HEK293T (cell line): ENCODE measurements around the gene DYRK1B.
"Not testable (repeated sequence)": the region's sequence is repeated elsewhere in the genome, so short reads cannot be mapped to it uniquely, and the experiment has no call there.

Experiments used
- CTCF ChIA-PET: fragments of 350-600 bp; formaldehyde crosslinking; extraction: SDS; loops from one replicate; lab custom pipeline; 2021; ENCODE audit warnings: antibody characterized with exemption, inconsistent platforms; lab: Yijun Ruan, JAX
- POLR2A ChIA-PET: fragments of 350-600 bp; formaldehyde crosslinking; extraction: SDS; loops from one replicate; lab custom pipeline; 2020; ENCODE audit warnings: antibody characterized with exemption, inconsistent platforms; lab: Yijun Ruan, JAX
- DNase-seq: peaks from one replicate; pipeline ENCODE4 v3.0.0; 2012; ENCODE audit warnings: mixed read lengths; ENCODE audit errors: extremely low spot score
- ARNT ChIP-seq: fragments of 450-650 bp; IDR thresholded peaks from 2 replicates; pipeline ENCODE4 v1.6.1; 2017; ENCODE audit warnings: mild to moderate bottlenecking
- BHLHE40 ChIP-seq: fragments of 450-650 bp; IDR thresholded peaks from 2 replicates; pipeline ENCODE4 v1.6.1; 2016; ENCODE audit warnings: mild to moderate bottlenecking, moderate library complexity, borderline replicate concordance
- CTBP1 ChIP-seq: fragments of 450-650 bp; IDR thresholded peaks from 2 replicates; pipeline ENCODE4 v1.6.1; 2016; ENCODE audit warnings: borderline replicate concordance
- ELF4 ChIP-seq: fragments of 450-650 bp; IDR thresholded peaks from 2 replicates; pipeline ENCODE4 v1.6.1; 2017; ENCODE audit warnings: antibody characterized with exemption
- FOXA1 ChIP-seq: fragments of 450-650 bp; IDR thresholded peaks from 2 replicates; pipeline ENCODE4 v1.6.1; 2016; ENCODE audit warnings: mild to moderate bottlenecking
- FOXK2 ChIP-seq: fragments of 450-650 bp; IDR thresholded peaks from 2 replicates; pipeline ENCODE4 v1.6.1; 2016; ENCODE audit warnings: mild to moderate bottlenecking
- FOXM1 ChIP-seq: fragments of 450-650 bp; IDR thresholded peaks from 2 replicates; pipeline ENCODE4 v1.6.1; 2017; ENCODE audit warnings: mild to moderate bottlenecking, borderline replicate concordance
- HDGF ChIP-seq: fragments of 450-650 bp; IDR thresholded peaks from 2 replicates; pipeline ENCODE4 v1.6.1; 2017; ENCODE audit warnings: antibody characterized with exemption, borderline replicate concordance
- L3MBTL2 ChIP-seq: fragments of 450-650 bp; conservative IDR thresholded peaks from 2 replicates; pipeline ENCODE4 v1.6.1; 2016; ENCODE audit warnings: mild to moderate bottlenecking
- LEF1 ChIP-seq: fragments of 450-650 bp; IDR thresholded peaks from 2 replicates; pipeline ENCODE4 v1.6.1; 2017; ENCODE audit warnings: mild to moderate bottlenecking, borderline replicate concordance
- NFRKB ChIP-seq: fragments of 450-650 bp; IDR thresholded peaks from 2 replicates; pipeline ENCODE4 v1.6.1; 2016; ENCODE audit warnings: mild to moderate bottlenecking, moderate library complexity
- SP1 ChIP-seq: fragments of 450-650 bp; IDR thresholded peaks from 2 replicates; pipeline ENCODE4 v1.6.1; 2017
- SUZ12 ChIP-seq: fragments of 450-650 bp; IDR thresholded peaks from 2 replicates; pipeline ENCODE4 v1.6.1; 2016; ENCODE audit warnings: mild to moderate bottlenecking
- TARDBP ChIP-seq: fragments of 450-650 bp; IDR thresholded peaks from 2 replicates; pipeline ENCODE4 v1.6.1; 2016
- ZNF384 ChIP-seq: fragments of 450-650 bp; IDR thresholded peaks from 2 replicates; pipeline ENCODE4 v1.6.1; 2016
- TF ChIP-seq, protein P1 (sequence below): fragments of 450-650 bp; IDR thresholded peaks from 2 replicates; pipeline ENCODE4 v1.6.1; 2016

The DYRK1B gene

DNA sequence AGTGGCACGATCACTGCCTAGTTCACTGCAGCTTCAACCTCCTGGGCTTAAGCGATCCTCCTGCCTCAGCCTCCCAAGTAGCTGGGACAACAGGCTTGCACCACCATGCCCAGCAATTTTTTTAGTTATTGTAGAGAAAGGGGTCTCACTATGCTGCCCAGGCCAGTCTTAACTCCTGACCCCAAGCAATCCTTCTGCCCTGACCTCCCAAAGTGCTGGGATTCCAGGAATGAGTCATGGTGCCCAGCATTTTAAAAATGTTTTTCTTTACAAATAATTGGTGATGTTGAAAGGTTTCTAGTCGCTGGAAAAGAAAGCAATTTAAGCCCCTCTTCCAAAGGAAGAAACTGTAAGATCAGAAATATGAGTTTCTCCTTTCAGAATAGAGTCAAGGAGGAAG is 19.4 kb downstream of the DYRK1B start:
- DNase-seq = no peak

DNA sequence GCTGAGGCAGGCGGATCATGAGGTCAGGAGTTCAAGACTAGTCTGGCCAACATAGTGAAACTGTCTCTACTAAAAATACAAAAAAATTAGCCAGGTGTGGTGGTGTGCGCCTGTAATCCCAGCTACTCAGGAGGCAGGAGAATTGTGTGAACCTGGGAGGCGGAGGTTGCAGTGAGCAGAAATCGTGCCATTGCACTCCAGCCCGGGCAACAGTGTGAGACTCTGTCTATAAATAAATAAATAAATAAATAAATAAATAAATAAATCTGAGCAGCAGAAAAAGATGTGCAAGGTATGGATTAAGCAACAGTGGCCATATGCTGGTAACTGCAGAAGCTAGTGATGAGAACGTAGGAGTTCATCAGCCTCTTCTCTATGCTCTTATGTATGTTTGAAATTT is 19.9 kb downstream of the DYRK1B start:
- DNase-seq, CTCF ChIA-PET: not testable (repeated sequence)
- POLR2A ChIA-PET = interaction anchor here (1.3 kb wide), 1 partner anchor 32 kb away, joined by 5 read pairs; the partner anchor contains the start of gene FBL

More for the DNA sequence above, 19.4 kb downstream of the DYRK1B start:
- TF ChIP-seq BHLHE40 (no peak), CTBP1 (no peak), ARNT (no peak), FOXA1 (no peak)
- TF ChIP-seq, protein P1, sequence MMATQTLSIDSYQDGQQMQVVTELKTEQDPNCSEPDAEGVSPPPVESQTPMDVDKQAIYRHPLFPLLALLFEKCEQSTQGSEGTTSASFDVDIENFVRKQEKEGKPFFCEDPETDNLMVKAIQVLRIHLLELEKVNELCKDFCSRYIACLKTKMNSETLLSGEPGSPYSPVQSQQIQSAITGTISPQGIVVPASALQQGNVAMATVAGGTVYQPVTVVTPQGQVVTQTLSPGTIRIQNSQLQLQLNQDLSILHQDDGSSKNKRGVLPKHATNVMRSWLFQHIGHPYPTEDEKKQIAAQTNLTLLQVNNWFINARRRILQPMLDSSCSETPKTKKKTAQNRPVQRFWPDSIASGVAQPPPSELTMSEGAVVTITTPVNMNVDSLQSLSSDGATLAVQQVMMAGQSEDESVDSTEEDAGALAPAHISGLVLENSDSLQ = no peak
- CTCF ChIA-PET = interaction anchor here (0.8 kb wide), 1 partner anchor 22 kb away, joined by 3 read pairs; no protein-coding TSS in a partner anchor
- POLR2A ChIA-PET = interaction anchor here (1.3 to 1.9 kb wide), 2 partner anchors 19 to 31 kb away, joined by 5 read pairs; partner anchors contain the start of genes DYRK1B and FBL

DNA sequence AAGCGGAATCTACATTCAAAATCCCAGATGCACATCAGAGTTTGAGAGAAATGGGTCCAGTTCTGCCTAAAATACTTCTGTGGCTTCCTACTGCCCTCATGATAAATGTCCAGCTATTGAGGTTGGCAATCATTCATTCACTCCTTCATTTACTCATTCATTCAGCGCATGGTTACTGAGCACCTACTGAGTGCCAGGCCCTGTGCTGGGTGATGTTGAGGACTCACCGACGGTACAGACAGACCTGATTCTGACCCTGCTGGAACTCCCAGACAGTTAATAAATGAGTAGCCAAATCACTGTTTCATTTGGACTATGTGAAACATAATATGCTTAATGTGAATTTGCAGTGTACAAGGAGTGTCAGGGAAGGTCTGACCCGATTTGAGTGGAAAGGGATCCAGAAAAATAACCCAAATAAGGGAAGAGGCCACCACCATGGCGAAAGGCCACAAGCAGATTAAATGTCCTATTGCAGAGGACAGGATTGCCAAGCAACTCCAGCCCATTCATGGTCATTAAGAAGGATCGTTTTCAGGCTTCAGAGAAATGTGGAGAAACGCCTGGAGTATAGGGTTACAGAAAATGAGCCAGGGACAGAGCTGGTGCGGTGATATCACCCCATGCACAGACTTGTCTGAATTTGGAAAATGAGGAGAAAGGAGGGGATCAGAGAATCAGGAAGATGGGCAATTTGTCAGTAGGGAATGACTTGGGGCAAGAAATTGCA is 20.5 kb downstream of the DYRK1B start:
- no peak for TF ChIP-seq FOXA1
- TF ChIP-seq BHLHE40 = no peak
- TF ChIP-seq ZNF384 = no peak
- no peak for TF ChIP-seq L3MBTL2
- no peak for TF ChIP-seq CTBP1
- TF ChIP-seq HDGF = no peak
- TF ChIP-seq SP1 = no peak
- TF ChIP-seq LEF1 = no peak
- no peak for TF ChIP-seq ELF4
- no peak for TF ChIP-seq TARDBP
- no peak for TF ChIP-seq FOXM1
- CTCF ChIA-PET = no interaction called here
- POLR2A ChIA-PET = no interaction called here
- no peak for DNase-seq

DNA sequence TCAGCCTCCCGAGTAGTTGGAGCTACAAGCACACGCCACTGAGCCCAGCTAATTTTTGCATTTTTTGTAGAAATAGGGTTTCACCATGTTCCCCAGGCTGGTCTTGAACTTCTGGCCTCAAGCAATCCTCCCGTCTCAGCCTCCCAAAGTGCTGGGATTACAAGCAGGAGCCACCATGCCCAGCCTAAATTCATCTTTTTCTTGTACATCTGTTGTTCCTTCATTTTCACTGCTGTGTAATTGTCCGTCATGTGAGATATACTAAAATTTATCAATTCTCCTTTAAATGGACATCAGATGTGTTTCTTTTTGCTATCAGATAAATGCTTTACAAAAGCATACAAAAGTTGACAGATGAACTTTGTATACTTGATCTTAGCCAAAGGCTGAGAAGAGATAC is 22.9 kb downstream of the DYRK1B start:
- no peak for TF ChIP-seq L3MBTL2
- no peak for TF ChIP-seq HDGF
- no peak for TF ChIP-seq FOXA1
- ChIA-PET POLR2A (no interaction called here), CTCF (no interaction called here)
- no peak for DNase-seq

DNA sequence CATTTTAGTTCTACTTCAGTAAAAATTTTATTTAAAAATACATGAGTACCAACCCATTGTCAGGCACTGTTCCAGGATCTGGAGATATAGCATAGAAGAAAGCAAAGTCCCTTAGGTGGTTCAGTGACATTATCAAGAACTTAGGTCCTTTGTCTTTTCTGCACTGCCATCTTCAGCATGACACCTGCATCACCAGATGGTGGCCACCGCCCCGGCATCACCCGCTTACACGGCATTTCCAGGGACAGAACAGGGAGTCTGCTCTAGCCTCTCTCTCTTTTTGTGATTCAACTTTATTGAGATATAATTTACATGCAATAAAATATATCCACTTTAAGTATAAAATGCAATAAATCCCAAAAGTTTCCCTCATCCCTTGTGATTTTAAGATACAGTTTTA is 23.5 kb downstream of the DYRK1B start:
- POLR2A ChIA-PET = no interaction called here
- TF ChIP-seq, protein P1 = no peak
- no peak for TF ChIP-seq BHLHE40
- no peak for TF ChIP-seq FOXA1
- TF ChIP-seq CTBP1 = no peak
- TF ChIP-seq FOXK2 = no peak
- no peak for TF ChIP-seq NFRKB
- no peak for TF ChIP-seq SUZ12
- TF ChIP-seq TARDBP = no peak
- no peak for TF ChIP-seq FOXM1
- no peak for TF ChIP-seq HDGF
- no peak for TF ChIP-seq SP1
- no peak for TF ChIP-seq ARNT
- no peak for TF ChIP-seq ELF4
- TF ChIP-seq L3MBTL2 = no peak
- TF ChIP-seq ZNF384 = no peak
- no peak for TF ChIP-seq LEF1
- CTCF ChIA-PET = no interaction called here
- DNase-seq = no peak

DNA sequence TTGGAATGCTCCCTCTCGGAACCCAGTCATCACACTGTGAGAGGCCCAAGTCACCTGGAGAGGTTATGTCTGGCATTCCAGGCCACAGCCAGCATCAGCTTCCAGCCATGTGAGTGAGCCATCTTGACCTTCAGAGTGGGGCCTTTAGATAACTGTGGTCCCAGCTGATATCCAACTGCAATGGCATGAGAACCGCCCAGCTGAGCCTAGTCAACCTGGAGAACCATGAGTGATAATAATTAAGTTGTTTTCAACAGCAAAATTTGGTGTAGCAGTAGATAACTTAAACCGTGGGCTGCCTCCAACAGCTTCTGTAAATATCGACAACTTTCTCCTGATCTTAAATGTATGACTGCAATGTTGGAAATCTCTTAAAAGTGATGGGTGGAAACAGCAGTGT is 24.6 kb downstream of the DYRK1B start:
- no peak for DNase-seq
- POLR2A ChIA-PET = no interaction called here
- TF ChIP-seq ELF4 (no peak), ZNF384 (no peak), SP1 (no peak), L3MBTL2 (no peak), LEF1 (no peak), CTBP1 (no peak), SUZ12 (no peak), BHLHE40 (no peak), NFRKB (no peak), FOXM1 (no peak), HDGF (no peak)
- TF ChIP-seq, protein P1 = no peak
- CTCF ChIA-PET = interaction anchor here (0.6 kb wide), 1 partner anchor 11 kb away, joined by 6 read pairs; no protein-coding TSS in a partner anchor

DNA sequence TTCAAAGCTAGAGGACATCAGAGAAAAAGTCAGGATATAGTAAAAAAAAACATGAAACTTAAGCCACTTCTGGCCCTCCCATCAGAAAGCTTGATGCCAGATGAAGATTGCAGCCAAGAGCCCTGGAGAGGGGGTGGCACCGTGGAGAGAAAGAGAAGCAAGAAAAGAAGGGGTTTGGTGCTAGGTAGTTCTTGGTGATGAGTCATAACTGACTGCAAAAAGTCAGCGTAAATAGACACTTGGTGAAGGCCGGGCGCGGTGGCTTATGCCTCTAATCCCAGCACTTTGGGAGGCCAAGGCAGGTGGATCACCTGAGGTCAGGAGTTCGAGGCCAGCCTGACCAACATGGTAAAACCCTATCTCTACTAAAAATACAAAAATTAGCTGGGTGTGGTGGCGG is 25.3 kb downstream of the DYRK1B start:
- POLR2A ChIA-PET, DNase-seq: not testable (repeated sequence)
- CTCF ChIA-PET = interaction anchor here (0.6 kb wide), 1 partner anchor 12 kb away, joined by 6 read pairs; no protein-coding TSS in a partner anchor
